Measurements from ENCODE around the gene SF3B1.
A peak's percentile ranks its signal among the peaks of the same experiment; 100 is the strongest.
"Not testable (repeated sequence)": the region's sequence is repeated elsewhere in the genome, so short reads cannot be mapped to it uniquely, and the experiment has no call there.

The SF3B1 gene

GRCh38 chr2:197434541-197435513, at the start of gene SF3B1:
SF3B1 (minus strand) TSS chr2:197435028; CDS start chr2:197434999, 29 bp downstream.
- peak; percentile 98 for DNase-seq

GRCh38 chr2:197484248-197484647, 49.4 kb upstream of the SF3B1 start:
- DNase-seq = not testable (repeated sequence)

GRCh38 chr2:197480165-197481036, 45.6 kb upstream of the SF3B1 start:
- no peak for DNase-seq

GRCh38 chr2:197477797-197478196, 43.0 kb upstream of the SF3B1 start:
- DNase-seq = no peak

- DNase-seq = no peak
These were observed 37.3 kb upstream of the SF3B1 start for GRCh38 chr2:197472166-197472565.

GRCh38 chr2:197464175-197464574, 29.3 kb upstream of the SF3B1 start:
- DNase-seq = no peak

- DNase-seq = no peak
These were observed 26.2 kb upstream of the SF3B1 start for GRCh38 chr2:197461057-197461456.

- DNase-seq = no peak
These were observed 25.8 kb upstream of the SF3B1 start for GRCh38 chr2:197460649-197461048.

GRCh38 chr2:197455428-197455827, 20.6 kb upstream of the SF3B1 start:
- no peak for DNase-seq

- no peak for DNase-seq
These were observed 20.1 kb upstream of the SF3B1 start for GRCh38 chr2:197454923-197455322.

- DNase-seq = peak; percentile 9
These were observed 19.1 kb upstream of the SF3B1 start for GRCh38 chr2:197453914-197454398.

GRCh38 chr2:197453123-197453913, 18.5 kb upstream of the SF3B1 start, which contains the start of gene COQ10B:
COQ10B (plus strand) TSS chr2:197453552; CDS start chr2:197453561, 9 bp downstream.
- DNase-seq = peak; percentile 99

GRCh38 chr2:197452754-197453122, 17.9 kb upstream of the SF3B1 start:
- DNase-seq = no peak

- DNase-seq = not testable (repeated sequence)
These were observed 16.1 kb upstream of the SF3B1 start for GRCh38 chr2:197450935-197451358.

GRCh38 chr2:197450465-197450864, 15.6 kb upstream of the SF3B1 start:
- DNase-seq = no peak

GRCh38 chr2:197446844-197447243, 12.0 kb upstream of the SF3B1 start:
- no peak for DNase-seq

- no peak for DNase-seq
These were observed 10.9 kb upstream of the SF3B1 start for GRCh38 chr2:197445746-197446145.

GRCh38 chr2:197442857-197443256, 8.0 kb upstream of the SF3B1 start:
- no peak for DNase-seq

- DNase-seq = no peak
These were observed 2.6 kb upstream of the SF3B1 start for GRCh38 chr2:197437380-197437779.

GRCh38 chr2:197435598-197436420, 981 bp upstream of the SF3B1 start:
- DNase-seq = peak; percentile 15

- no peak for DNase-seq
These were observed 919 bp downstream of the SF3B1 start for GRCh38 chr2:197433780-197434438.
